Neural crest cell (in vitro differentiated cells): ENCODE results near the gene LENG1. TPM values are rescaled to one million over a fixed set of nuclear protein-coding genes. Genes with fewer than 3 reads are reported as not detected.
A peak's percentile ranks its signal among the peaks of the same experiment; 100 is the strongest.

Experiments used
- DNase-seq: peaks from one replicate; pipeline ENCODE4 v3.0.0; 2021; ENCODE audit warnings: low read depth, mixed read lengths, low spot score
- H3K27ac Mint-ChIP-seq: one replicate; pipeline ENCODE4 v1.8.0; 2021; ENCODE audit warnings: mild to moderate bottlenecking, mixed read lengths; ENCODE audit not compliant: unreplicated experiment
- H3K27me3 Mint-ChIP-seq: 2 replicates; pipeline ENCODE4 v1.8.0; 2021; ENCODE audit warnings: low read depth, mild to moderate bottlenecking, mixed read lengths
- H3K36me3 Mint-ChIP-seq: 2 replicates; pipeline ENCODE4 v1.8.0; 2021; ENCODE audit warnings: low read depth, mild to moderate bottlenecking, mixed read lengths
- H3K4me1 Mint-ChIP-seq: 2 replicates; pipeline ENCODE4 v1.8.0; 2021; ENCODE audit warnings: mixed read lengths
- H3K4me3 Mint-ChIP-seq: one replicate; pipeline ENCODE4 v1.8.0; 2021; ENCODE audit warnings: mild to moderate bottlenecking, mixed read lengths
- H3K9me3 Mint-ChIP-seq: 2 replicates; pipeline ENCODE4 v1.8.0; 2021; ENCODE audit warnings: mixed read lengths
- CTCF ChIP-seq: fragments of 200-600 bp; sonication (generic); conservative IDR thresholded peaks from 2 replicates; pipeline ENCODE4 v1.5.0; 2021; ENCODE audit warnings: antibody characterized with exemption, mild to moderate bottlenecking
- total RNA-seq: library from RNA; stranded (reverse); gene quantifications from 2 replicates; pipeline ENCODE4 v1.2.1, GENCODE V29; 2021

LENG1 gene
- total RNA-seq, 1 donor from 2014 or later: 5.9 TPM

GRCh38 chr19:54107876-54108490 lies 51.5 kb downstream of the LENG1 start:
- Mint-ChIP-seq H3K4me1 (peaks cover 9% of the 10 kb centered on the region), H3K4me3 (peak overlapping the region; percentile 40), H3K9me3 (no peaks in the 10 kb centered on the region), H3K27ac (no peak overlapping the region), H3K36me3 (peaks cover 5% of the 10 kb centered on the region), H3K27me3 (no peaks in the 10 kb centered on the region)
- TF ChIP-seq CTCF: no peak
- DNase-seq: no peak

- no peaks in the 10 kb centered on the region for H3K9me3 Mint-ChIP-seq
- TF ChIP-seq CTCF: no peak
- H3K4me1 Mint-ChIP-seq: peaks cover 13% of the 10 kb centered on the region
- H3K27ac Mint-ChIP-seq: no peak overlapping the region
- peak overlapping the region; percentile 94 for H3K4me3 Mint-ChIP-seq
- no peak for DNase-seq
- peaks cover 3% of the 10 kb centered on the region for H3K27me3 Mint-ChIP-seq
- H3K36me3 Mint-ChIP-seq: peaks cover 5% of the 10 kb centered on the region
Measured at GRCh38 chr19:54106716-54107115, 52.8 kb downstream of the LENG1 start.

GRCh38 chr19:54105796-54106195 lies 53.7 kb downstream of the LENG1 start:
- Mint-ChIP-seq H3K4me3 (peak overlapping the region; percentile 94), H3K9me3 (no peaks in the 10 kb centered on the region), H3K27ac (no peak overlapping the region), H3K27me3 (peaks cover 3% of the 10 kb centered on the region), H3K36me3 (peaks cover 4% of the 10 kb centered on the region), H3K4me1 (peaks cover 13% of the 10 kb centered on the region)
- no peak for DNase-seq
- TF ChIP-seq CTCF: no peak

Other genes with a start within 250 kb of the LENG1 start
- gene CACNG8, start 196.8 kb downstream of the LENG1 start, total RNA-seq: 0.23 and 0.33 TPM in 2 replicates
- 0.77 and 0.82 TPM in 2 replicates for gene CACNG6, start 168.1 kb downstream of the LENG1 start, total RNA-seq
- not detected in 2 replicates for gene VSTM1, start 95.8 kb downstream of the LENG1 start, total RNA-seq
- not detected in 2 replicates for gene TARM1, start 78.4 kb downstream of the LENG1 start, total RNA-seq
- gene OSCAR, start 58.9 kb downstream of the LENG1 start, total RNA-seq: not detected in 2 replicates
- gene NDUFA3, start 56.9 kb downstream of the LENG1 start, total RNA-seq: 131 and 162 TPM in 2 replicates
- 24.5 and 26.8 TPM in 2 replicates for gene TFPT, start 44.1 kb downstream of the LENG1 start, total RNA-seq
- 94.8 and 104 TPM in 2 replicates for gene PRPF31, start 44.0 kb downstream of the LENG1 start, total RNA-seq
- gene CNOT3, start 22.0 kb downstream of the LENG1 start, total RNA-seq: 87.6 and 95.5 TPM in 2 replicates
- gene TMC4, start 13.4 kb upstream of the LENG1 start, total RNA-seq: 0.28 TPM in 1 of 2 replicates, not detected in the other
- 74.2 and 76.5 TPM in 2 replicates for gene MBOAT7, start 29.9 kb upstream of the LENG1 start, total RNA-seq
- gene TSEN34, start 31.6 kb upstream of the LENG1 start, total RNA-seq: 66.2 and 67.9 TPM in 2 replicates
- 1,439 and 1,464 TPM in 2 replicates for gene RPS9, start 41.1 kb upstream of the LENG1 start, total RNA-seq
- not detected in 2 replicates for gene LILRB3, start 63.3 kb upstream of the LENG1 start, total RNA-seq
- not detected in 2 replicates for gene LILRA6, start 83.1 kb upstream of the LENG1 start, total RNA-seq
- not detected in 2 replicates for gene LILRB5, start 97.6 kb upstream of the LENG1 start, total RNA-seq
- gene LILRB2, start 121.4 kb upstream of the LENG1 start, total RNA-seq: not detected in 2 replicates
- gene LILRA5, start 153.4 kb upstream of the LENG1 start, total RNA-seq: not detected in 2 replicates
- gene LILRA4, start 179.4 kb upstream of the LENG1 start, total RNA-seq: not detected in 2 replicates
- not detected in 2 replicates for gene LAIR1, start 205.2 kb upstream of the LENG1 start, total RNA-seq